HG03108 (cell line): ENCODE data around the gene KLHDC7B.
"Not testable (repeated sequence)": the region's sequence is repeated elsewhere in the genome, so short reads cannot be mapped to it uniquely, and the experiment has no call there.

Experiments used
- ATAC-seq: cut with Tn5 transposase; IDR thresholded peaks from one replicate; pipeline ENCODE4 v1.9.1; 2021; ENCODE audit warnings: moderate library complexity; ENCODE audit not compliant: unreplicated experiment

Gene KLHDC7B

DNA sequence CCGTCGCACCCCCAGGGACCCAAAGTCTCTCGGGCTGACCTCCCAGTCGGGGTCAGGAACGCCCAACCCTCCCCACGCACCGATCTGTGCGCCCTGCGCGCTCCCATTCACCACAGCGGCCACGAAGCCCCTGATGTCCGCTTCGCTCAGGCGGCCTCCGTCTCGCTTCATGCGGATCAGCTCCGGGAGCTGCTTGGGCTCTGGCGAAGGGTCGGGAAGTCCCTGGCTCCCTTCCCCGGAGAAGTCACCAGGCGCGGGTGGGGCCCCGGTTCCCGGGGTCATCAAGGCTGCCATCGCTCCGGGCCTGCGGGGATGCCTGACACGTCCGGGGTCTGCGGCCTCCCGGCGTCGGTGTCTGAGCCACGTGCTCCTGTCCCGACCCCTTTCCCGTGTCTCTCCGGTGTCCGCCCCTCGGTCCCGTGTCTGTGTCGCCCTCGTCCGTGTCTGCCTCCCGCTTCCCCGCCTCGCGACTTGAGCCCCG, 16.2 kb upstream of the KLHDC7B start:
- ATAC-seq: no peak

DNA sequence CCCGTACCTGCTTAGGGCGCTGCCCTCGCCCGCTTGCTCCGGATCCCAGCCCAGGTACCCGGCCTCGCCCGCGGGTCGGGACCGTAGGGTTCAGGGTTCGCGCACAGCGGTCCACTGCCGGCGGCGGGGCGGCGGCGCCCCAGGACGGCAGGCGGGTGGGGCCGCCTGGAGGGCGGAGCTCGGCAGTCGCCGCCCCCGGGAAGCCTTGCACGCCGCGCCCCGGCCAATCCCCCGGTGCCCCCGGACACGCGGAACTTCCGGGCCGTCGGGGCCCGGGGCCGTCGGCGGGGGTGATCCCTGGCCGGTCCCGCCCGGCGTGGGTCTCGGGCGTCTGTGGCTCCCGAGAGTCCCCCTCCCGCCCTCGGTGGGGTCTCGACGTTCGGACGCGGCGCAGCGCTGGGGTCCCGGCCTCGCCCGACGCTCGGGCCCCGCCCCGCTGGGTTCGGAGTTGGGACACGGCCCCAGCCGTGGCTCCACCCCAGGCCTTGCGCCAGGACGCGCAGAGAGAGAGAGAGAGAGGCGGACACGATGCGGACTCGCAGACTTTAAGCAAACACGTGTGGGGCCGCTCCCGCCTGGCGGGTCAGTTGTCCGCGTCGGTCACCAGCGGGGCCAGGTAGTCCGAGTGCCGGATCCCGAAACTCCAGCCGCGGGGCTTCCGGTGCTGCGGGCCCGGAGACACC, 15.7 kb upstream of the KLHDC7B start, which contains the start of gene TYMP:
TSS of gene TYMP (minus strand) at position 116 of the 683 bp plus-strand sequence. CDS start 303 bp downstream, outside the sequence.
- peak; percentile 11 for ATAC-seq

DNA sequence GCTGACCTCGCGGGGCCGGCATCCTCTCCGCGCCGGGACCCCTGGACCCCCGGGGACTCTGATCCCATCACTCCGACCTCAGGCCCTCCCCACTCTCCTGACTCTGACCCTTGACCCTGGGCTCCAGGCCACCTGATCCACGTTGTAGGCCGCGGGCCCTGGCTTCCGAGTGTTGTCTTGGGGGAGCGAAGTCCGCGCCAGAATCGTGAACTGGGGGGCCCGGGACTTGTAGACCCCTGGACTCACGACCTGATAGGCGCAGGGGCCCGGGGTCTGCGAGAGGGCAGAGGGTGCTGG, 15.2 kb upstream of the KLHDC7B start:
- no peak for ATAC-seq

DNA sequence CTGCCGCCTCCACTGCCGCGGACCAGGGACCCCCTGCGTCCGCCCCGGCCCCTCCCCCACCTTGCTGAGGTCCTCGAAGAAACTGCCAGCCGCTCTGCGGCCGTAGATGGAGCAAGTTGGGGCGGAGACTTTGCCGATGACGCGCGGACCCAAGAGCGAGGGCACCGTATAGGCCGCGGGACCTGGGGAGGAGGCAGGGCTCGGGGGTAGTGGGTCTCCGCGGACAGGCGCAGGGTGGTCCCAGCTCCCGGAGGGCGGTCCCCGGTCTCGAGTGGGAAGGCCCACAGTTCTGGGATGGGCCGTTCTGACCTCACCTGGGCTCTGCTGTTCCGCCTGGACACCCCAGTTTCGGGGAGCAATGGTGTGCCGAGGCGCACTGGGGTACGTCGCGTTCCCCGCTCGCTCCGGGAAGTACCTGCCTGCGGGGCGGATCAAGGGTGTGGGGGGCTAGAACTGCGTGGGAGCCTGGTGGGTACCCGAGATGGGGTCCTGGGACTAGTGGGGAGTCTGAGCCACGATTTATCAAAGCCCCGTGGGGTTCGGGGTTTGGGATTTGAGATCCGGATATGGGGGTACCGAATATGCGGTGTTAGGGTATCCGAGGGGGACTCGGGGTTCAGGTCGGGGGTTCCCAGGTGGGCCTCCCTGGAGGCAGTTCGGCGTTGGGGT, 14.7 kb upstream of the KLHDC7B start:
- ATAC-seq: peak; percentile 19

DNA sequence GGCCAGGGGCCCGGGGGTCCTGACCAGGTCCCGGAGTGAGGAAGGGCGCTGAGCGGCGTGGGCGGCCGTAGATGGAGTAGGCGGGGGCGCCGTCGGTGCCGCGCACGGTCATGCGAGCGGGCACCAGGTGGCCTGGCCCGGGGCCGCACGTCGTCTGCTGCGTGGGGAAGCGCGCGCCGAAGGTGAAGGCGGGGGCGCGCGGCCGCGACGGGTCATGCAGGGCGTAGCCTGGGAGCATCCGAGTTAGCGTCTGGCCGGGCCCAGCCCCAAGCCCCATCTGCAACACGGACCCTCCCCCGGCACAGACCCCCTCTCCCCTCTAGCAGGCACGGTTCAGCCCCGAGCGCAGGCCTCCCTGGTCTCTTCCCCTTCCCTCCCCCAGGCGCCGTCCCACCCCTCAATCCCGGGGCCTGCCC, 14.1 kb upstream of the KLHDC7B start:
- no peak for ATAC-seq

DNA sequence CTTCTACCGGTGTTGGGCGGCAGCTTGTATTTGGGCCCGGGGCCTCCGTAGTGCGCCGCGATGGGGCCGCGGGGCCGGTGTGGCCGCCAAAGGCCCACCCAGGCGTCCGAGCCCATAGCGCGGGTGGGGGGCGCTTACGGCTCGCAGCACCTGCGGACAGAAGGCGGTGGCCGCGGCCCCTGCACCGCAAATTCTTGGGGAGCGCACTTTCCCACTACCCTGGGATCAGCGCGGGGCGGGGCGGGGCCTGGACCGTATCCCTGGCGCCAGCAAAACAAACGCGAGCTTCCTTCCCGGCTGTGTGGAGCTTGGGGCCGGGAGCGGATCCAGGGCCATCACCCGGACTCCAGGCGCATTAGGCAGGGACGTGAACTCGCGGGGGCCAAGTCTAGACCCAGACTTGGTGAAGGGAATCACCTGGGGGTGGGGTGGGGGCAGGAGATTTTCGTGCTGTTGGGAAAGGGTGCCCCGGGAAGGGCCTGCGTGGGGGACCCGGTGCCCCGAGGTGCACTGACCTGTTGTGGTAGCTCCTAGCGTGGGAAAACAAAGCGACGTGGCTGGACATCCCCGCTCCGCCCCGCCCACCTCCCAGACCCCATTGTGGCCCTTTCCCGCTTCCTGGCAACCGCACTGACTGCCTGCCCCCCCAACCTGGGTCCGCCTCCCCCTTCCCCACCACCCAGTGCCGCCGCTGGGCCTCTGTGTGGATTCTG, 13.6 kb upstream of the KLHDC7B start:
- no peak for ATAC-seq

DNA sequence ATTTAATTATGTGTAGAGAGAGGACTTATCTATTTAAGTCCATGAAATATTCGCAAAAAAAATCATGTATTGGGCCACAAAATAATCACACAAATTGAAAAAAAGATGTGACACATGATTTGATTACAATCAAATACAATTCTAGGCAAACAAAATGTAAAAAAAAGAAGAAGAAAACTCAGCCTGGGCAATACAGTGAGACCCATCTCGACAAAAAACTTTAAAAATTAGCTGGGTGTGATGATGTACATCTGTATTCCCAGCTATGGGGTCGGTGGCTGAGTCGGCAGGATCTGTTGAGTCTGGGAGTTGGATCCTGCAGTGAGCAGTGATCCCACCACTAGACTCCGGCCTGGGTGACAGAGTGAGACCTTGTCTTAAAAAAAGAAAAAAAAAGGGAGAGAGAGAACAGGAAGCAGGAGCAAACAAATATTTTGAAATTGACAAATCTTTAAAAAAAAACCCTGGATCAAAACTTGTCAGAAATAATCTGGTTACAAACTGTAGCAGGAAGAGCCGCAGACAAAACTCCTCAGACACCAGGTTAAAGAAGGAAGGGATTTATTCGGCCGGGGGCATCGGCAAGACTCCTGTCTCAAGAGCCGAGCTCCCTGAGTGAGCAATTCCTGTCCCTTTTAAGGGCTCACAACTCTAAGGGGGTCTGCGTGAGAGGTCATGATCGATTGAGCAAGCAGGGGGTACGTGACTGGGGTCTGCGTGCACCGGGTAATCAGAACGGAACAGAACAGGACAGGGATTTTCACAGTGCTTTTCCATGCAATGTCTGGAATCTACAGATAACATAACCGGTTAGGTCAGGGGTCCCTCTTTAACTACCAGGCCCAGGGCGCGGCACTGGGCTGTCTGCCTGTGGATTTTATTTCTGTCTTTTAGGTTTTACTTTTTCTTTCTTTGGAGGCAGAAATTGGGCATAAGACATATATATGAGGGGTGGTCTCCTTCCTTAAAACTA, 12.6 kb upstream of the KLHDC7B start:
- no peak for ATAC-seq

DNA sequence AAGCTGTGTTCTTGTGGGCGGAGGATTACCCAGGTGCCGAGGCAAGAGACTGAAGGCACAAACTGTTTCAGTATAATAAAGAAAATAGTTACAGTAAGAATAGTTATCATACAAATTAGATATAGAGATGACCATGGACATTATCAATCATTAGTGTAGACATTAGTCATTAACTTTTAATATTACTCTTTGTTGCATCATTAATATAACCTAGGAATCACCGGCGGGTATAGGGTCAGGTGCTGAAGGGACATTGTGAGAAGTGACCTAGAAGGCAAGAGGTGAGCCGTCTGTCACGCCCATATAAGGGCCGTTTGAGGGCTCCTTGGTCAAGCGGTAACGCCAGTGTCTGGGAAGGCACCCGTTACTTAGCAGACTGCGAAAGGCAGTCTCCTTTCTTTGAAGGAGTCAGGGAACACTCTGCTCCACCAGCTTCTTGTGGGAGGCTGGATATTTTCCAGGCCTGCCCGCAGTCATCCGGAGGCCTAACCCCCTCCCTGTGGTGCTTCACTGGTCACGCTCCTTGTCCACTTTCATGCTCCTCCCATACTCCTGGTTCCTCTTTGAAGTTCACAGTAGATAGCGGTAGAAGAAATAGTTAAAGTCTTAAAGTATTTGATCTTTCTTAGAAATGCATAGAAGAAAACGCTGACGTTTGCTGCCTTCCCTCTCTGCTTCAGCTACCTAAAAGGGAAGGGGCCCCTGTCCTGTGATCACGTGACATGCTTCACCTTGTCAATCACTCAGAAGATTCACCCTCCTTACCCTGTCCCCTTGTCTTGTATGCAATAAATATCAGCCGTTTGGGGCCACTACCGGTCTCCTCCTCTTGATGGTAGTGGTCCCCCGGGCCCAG, 11.6 kb upstream of the KLHDC7B start:
- not testable (repeated sequence) for ATAC-seq

DNA sequence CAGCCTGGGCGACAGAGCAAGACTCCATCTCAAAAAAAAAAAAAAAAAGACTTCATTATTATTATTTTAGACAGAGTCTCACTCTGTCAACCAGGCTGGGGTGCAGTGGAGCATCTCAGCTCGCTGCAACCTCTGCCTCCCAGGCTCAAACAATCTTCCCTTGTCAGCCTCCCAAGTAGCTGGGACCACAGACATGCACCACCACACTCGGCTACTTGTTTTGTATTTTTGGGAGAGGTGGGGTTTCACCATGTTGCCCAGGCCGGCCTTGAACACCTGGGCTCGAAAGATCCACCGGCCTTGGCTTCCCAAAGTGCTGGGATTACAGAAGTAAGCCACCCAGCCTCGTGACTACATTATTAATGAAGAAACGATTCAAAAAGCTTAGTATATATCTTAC, 10.6 kb upstream of the KLHDC7B start:
- ATAC-seq: no peak

DNA sequence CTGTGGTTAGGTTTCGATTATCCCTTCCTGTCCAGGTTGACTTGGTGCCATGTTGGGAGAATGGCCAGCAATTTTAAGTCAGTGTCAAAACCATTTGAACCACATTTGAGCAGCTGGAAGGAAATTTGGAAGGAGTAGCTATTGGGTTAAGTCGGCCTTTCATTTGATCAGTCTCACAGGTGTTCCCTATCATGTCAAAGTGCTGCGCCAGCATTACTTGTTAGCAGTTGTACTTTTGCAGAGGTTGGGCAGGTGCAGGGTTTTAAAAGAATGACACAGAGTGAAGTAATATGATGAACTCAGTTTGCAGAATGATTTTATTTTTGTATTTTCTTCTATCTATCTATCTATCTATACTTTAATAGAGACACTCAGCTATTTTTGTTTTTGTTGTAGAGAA, 9.5 kb upstream of the KLHDC7B start:
- ATAC-seq: no peak

DNA sequence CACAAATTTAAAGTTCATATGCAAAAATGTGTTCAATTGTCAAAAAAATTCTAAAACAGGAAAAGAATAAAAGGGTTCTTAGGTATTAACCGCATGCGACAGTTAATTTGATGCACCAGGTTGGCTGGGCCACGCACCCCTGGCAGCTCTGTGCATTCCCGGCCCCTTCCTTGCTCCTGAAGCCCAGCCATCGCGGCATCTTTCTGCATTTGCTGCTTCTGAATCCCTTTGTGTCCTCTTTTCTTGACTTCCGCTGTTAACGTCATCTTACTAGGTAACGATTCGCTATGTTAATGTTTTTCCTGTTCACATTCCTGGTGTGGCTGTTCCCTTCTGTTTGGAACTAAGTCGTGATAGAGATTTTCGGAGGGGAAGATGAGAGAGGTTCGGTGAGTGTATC, 7.9 kb upstream of the KLHDC7B start:
- ATAC-seq: no peak

DNA sequence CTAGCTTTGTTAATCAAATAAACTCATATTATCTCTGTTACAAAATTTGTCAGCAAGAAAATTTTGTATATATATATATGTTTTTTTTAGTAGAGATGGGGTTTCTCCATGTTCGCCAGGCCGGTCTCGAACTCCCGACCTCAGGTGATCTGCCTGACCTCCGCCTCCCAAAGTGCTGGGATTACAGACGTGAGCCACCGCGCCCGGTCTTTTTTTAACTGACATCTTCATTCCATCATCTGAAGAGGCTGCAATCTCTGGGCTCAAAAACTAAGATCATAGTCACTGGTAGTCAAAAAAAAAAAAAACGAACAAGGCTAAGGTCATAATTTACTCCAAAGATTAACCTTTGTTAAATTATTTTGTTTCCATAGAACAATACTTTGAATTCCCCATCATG, 5.3 kb upstream of the KLHDC7B start:
- no peak for ATAC-seq

DNA sequence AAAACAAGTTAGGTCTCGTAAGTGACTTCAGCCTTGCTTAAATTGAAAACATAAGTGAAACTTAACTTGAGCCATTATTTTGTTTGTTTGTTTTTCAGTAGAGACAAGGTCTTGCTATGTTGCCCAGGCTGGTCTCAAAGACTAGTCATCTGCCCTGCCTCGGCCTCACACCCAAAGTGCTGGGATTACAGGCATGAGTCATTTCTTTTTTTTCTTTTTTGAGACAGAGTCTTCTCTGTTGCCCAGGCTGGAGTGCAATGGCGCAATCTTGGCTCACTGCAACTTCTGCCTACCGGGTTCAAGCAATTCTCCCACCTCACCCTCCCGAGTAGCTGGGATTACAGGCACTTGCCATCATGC, 4.1 kb upstream of the KLHDC7B start:
- ATAC-seq: not testable (repeated sequence)

DNA sequence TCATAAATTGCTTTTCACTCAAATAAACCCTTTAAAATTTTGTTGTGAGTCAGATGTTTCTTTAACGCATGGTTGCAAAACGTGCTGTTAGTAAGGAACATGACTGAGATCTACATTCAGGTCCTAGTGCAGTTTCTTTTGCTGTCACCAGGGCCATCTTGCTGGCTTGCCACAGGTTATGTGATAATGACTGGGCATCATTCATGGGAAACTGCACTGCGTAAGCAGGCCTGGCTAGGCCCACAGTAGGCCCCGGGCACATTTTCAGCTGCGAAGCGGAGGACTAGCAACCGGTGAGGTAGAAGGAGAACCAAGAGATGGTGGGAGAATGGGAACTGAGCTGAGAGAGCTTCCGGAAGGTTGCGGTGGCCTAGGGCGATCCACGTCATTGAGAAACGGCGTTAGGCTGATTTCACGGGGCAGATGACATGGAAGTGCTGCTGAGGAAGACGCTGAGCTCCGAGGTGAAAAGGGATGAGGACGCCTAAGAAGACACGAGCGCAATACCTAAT, 3.2 kb upstream of the KLHDC7B start:
- no peak for ATAC-seq

DNA sequence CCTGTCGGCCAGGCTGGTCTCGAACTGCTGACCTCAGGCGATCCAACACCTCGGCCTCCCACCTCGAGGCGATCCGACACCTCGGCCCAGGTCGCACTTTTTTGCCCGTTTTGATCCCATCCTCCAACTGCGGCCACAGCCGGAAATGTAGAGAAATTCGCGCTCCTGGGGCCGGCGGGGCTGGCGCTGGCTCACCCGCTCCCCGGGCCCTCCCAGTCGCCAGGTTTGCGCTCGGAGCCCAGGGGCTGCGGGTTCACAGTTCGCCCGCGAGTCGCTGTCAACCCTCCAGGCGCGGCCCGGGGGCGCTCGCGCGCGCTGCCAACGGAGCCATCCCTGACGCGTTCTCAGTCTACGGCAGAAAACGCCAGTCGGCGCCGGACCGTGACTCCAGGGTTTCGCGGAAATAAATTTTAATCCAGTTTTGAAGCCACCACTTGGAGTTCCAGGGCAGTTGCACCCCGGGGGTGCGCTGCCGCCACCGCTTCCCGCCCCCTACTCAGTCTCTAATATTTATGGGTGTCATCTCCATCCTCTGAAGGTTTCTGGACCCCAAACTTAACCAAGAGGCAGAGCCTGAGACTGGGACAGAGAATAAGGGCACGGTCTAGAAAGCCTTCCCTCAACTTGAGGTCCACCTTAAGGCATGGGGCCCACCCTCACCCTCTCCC, 1.5 kb upstream of the KLHDC7B start:
- ATAC-seq: no peak

DNA sequence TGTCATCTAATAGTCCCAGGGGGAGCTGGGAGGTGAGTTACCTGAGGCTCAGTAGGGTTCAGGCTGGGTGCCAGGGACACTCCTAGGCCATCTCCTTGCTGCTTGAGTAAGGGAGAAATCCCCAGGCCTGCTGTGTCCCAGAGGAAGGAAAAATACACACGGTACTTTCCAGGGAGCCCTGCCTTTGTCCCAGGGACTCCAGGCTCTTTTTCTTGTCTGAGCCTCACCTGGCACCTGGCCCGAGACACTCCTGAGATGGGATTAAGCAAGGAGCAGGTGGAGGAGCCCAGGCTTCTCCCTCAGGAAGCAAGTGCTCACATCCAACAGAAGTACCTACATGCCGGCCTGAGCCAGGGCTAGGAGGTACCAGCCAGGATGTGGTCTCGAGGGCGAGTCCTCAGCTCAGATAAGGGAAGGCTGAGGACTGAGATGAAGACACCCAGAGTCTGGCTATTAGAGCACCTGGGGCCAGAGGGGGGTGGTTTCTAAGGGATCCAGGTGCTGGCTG, 899 bp upstream of the KLHDC7B start:
- ATAC-seq: no peak

DNA sequence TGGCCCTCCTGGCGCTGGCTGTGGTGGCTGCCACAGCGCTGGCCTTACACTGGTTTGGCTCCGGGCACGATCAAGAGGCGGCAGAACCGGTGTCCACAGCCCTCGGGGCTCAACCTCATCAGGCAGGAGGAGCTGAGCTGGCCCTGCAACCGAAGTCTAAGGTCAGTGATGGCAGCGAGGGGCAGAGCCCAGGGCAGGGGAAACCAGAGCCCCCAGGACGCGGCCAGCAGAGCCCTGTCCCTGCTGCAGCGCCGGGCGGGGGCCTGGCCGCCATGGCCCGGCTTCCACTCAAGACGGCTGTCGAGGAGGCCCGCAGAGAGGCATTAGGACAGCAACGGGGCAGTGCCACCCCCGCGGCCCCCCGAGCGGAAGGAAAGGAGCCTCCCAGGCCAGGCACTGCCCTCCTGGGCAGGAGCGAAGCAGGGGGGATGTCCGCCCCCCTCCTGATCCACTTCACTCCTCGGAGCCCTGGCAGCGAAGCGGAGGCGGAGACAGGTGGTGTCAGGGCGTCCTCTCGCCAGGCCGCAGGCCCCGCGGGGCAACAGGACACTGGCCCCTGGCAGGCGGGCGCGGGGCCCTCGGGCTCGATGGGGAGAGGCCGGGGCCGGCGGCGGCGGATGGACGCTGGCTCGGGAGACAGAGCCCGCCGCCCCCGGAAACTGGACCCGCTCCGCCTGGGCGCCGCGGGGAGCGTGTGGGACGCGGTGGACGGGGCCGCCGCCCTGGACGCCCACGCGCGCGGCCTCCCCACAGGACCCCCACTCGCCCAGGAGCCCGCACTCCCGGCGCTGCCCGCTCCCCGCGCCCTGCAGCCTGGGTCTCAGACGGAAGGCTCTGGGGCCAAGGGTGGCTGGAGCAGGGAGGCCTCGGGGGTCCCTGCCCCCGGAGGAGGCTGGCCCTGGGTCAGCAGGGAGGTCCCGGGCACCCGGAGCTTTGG, 895 bp downstream of the KLHDC7B start:
- no peak for ATAC-seq
